Stomach (tissue), 9 donors: ENCODE measurements around the gene OR6K6. TPM values are rescaled to one million over a fixed set of nuclear protein-coding genes. Genes with fewer than 3 reads are reported as not detected.

Experiments
- DNase-seq, 2 donors: peaks; one replicate each; pipeline versions ENCODE4 v3.0.0 to v3.0.0-alpha.2; 2013 to 2019
- H3K27ac ChIP-seq, 5 donors: fragments of 200-600 bp in 4 of 5; sonication (generic) in 4 of 5; one replicate each; pipeline ENCODE4 v1.5.1; 2013 to 2019; ENCODE audit warnings: mild to moderate bottlenecking in 1 of 5, moderate library complexity in 1 of 5
- H3K27me3 ChIP-seq, 3 donors: fragments of 200-600 bp; sonication (generic); one replicate each; pipeline ENCODE4 v1.5.1; 2017 to 2019; ENCODE audit warnings: mixed run types in 1 of 3
- H3K36me3 ChIP-seq, 4 donors: fragments of 200-600 bp; sonication (generic); 1 replicate in 3 of 4; 2 replicates in 1 of 4; pipeline ENCODE4 v1.5.1; 2016 to 2019
- H3K4me1 ChIP-seq, 4 donors: fragments of 200-600 bp; sonication (generic); one replicate each; pipeline ENCODE4 v1.5.1; 2016 to 2019
- H3K4me3 ChIP-seq, 4 donors: fragments of 200-600 bp; sonication (generic) in 3 of 4; one replicate each; pipeline ENCODE4 v1.5.1; 2016 to 2019; ENCODE audit warnings: mild to moderate bottlenecking in 1 of 4
- H3K9me3 ChIP-seq, 4 donors: fragments of 200-600 bp; sonication (generic); one replicate each; pipeline ENCODE4 v1.5.1; 2016 to 2019
- CTCF ChIP-seq, 7 experiments: fragments of 450-650 bp in 4 of 7; fragments of 200-600 bp in 3 of 7; sonication (generic) in 3 of 7; IDR thresholded peaks; one replicate each; pipeline ENCODE4 v1.5.1; 2016 to 2019; ENCODE audit warnings: antibody characterized with exemption in 7 of 7, control low read depth in 2 of 7, mild to moderate bottlenecking in 1 of 7
- EP300 ChIP-seq: sonication (generic); formaldehyde crosslinking; IDR thresholded peaks from one replicate; pipeline ENCODE4 v1.6.1; 2017; ENCODE audit warnings: antibody characterized with exemption
- POLR2A ChIP-seq, 4 donors: fragments of 450-650 bp; IDR thresholded peaks; one replicate each; pipeline ENCODE4 v1.6.1; 2016; ENCODE audit warnings: antibody characterized with exemption in 4 of 4, control low read depth in 2 of 4, mild to moderate bottlenecking in 1 of 4, moderate library complexity in 1 of 4
- POLR2AphosphoS5 ChIP-seq, 3 donors: sonication (generic); formaldehyde crosslinking; IDR thresholded peaks; one replicate each; pipeline ENCODE4 v1.6.1; 2016; ENCODE audit warnings: antibody characterized with exemption in 3 of 3
- WGBS, 5 donors: extraction: QIAGEN DNeasy Blood & Tissue Kit in 3 of 5; methylation state at CpG; one replicate each; pipeline versions ENCODE4 v1.1.5 to v1.1.7; 2013 to 2018; 5-methylcytosine and 5-hydroxymethylcytosine counted together
- intact Hi-C: fragments of 100-400 bp; cut with DNase I; formaldehyde crosslinking; loops from one replicate; pipeline ENCODE4 v1.15.1; 2023; ENCODE audit warnings: low total_unique reads
- polyA plus RNA-seq, 3 donors: library from polyadenylated mRNA; stranded (reverse); fragments of 200-250 nt; gene quantifications; one replicate each; pipeline ENCODE4 v1.2.3, GENCODE V29; 2013
- total RNA-seq, 5 donors: library from RNA; depleted of rRNA; stranded (reverse); fragments of >200 nt; gene quantifications; one replicate each; pipeline versions ENCODE4 v1.1.0 to v1.2.3, GENCODE V29; 2014 to 2016
- donor health status: healthy with polysubstance abuse.
- donor health status: Bipolar disorder and iron deficiency.
- donor health status: healthy.

The OR6K6 gene
- total and polyA plus RNA-seq, 8 donors, result not detected

GRCh38 chr1:158716335-158716734, 38.2 kb upstream of the OR6K6 start:
- no peaks in the 10 kb centered on the region for H3K27me3 ChIP-seq
- 70 to 87% (median 76%) methylated on average over 1 of the region's 1 CpG for WGBS, 5 donors
- H3K36me3 ChIP-seq, result no peaks in the 10 kb centered on the region
- no peak overlapping the region for H3K4me3 ChIP-seq
- TF ChIP-seq EP300, result no peak
- H3K27ac ChIP-seq, result no peak overlapping the region
- DNase-seq, result no peak
- intact Hi-C loops, result no loop called here
- H3K4me1 ChIP-seq, result no peaks in the 10 kb centered on the region
- no peaks in the 10 kb centered on the region for H3K9me3 ChIP-seq

- Histone ChIP-seq H3K4me1 (no peaks in the 10 kb centered on the region), H3K27ac (no peak overlapping the region), H3K27me3 (no peaks in the 10 kb centered on the region), H3K9me3 (no peaks in the 10 kb centered on the region), H3K4me3 (no peak overlapping the region), H3K36me3 (no peaks in the 10 kb centered on the region)
- no peak for DNase-seq
- intact Hi-C loops, result no loop called here
- TF ChIP-seq POLR2A (IDR thresholded peaks at IDR 0.05) (no peak), POLR2AphosphoS5 (IDR thresholded peaks at IDR 0.05) (no peak), CTCF (IDR thresholded peaks at IDR 0.05) (no peak), EP300 (no peak)
- WGBS, 5 donors, result 76 to 97% (median 84%) methylated on average over 6 of the region's 6 CpGs
Measured at GRCh38 chr1:158717344-158717743, 37.2 kb upstream of the OR6K6 start.

GRCh38 chr1:158719664-158720063, 34.9 kb upstream of the OR6K6 start:
- Histone ChIP-seq H3K27ac (no peak overlapping the region), H3K36me3 (no peaks in the 10 kb centered on the region), H3K4me3 (no peak overlapping the region), H3K27me3 (no peaks in the 10 kb centered on the region), H3K9me3 (no peaks in the 10 kb centered on the region), H3K4me1 (no peaks in the 10 kb centered on the region)
- DNase-seq, result no peak
- intact Hi-C loops, result no loop called here
- TF ChIP-seq CTCF (IDR thresholded peaks at IDR 0.05) (no peak), POLR2A (IDR thresholded peaks at IDR 0.05) (no peak), EP300 (no peak), POLR2AphosphoS5 (IDR thresholded peaks at IDR 0.05) (no peak)
- 57 to 66% (median 63%) methylated on average over 3 of the region's 3 CpGs for WGBS, 5 donors

GRCh38 chr1:158720620-158721019, 33.9 kb upstream of the OR6K6 start, which contains the start of gene OR6K3:
Gene OR6K3, minus strand, starts transcription at chr1:158720720. Its CDS starts 2,605 bp downstream, at chr1:158718115.
- no peak for DNase-seq
- Histone ChIP-seq H3K4me1 (no peaks in the 10 kb centered on the region), H3K9me3 (no peaks in the 10 kb centered on the region), H3K27me3 (no peaks in the 10 kb centered on the region), H3K27ac (no peak within 1 kb of the TSS), H3K36me3 (no peaks in the 10 kb centered on the region), H3K4me3 (no peak within 1 kb of the TSS)
- TF ChIP-seq POLR2A (IDR thresholded peaks at IDR 0.05), result no peak
- TF ChIP-seq CTCF (IDR thresholded peaks at IDR 0.05), result no peak
- TF ChIP-seq POLR2AphosphoS5 (IDR thresholded peaks at IDR 0.05), result no peak
- no peak for TF ChIP-seq EP300
- intact Hi-C loops, result no loop called here
- 70 to 83% (median 74%) methylated on average over 2 of the region's 2 CpGs for WGBS, 5 donors

- intact Hi-C loops, result no loop called here
- H3K4me3 ChIP-seq, result no peak overlapping the region
- H3K9me3 ChIP-seq, result no peaks in the 10 kb centered on the region
- H3K4me1 ChIP-seq, result no peaks in the 10 kb centered on the region
- H3K36me3 ChIP-seq, result no peaks in the 10 kb centered on the region
- no peak for DNase-seq
- no peak overlapping the region for H3K27ac ChIP-seq
- TF ChIP-seq POLR2AphosphoS5 (IDR thresholded peaks at IDR 0.05) (no peak), CTCF (IDR thresholded peaks at IDR 0.05) (no peak), EP300 (no peak), POLR2A (IDR thresholded peaks at IDR 0.05) (no peak)
- H3K27me3 ChIP-seq, result no peaks in the 10 kb centered on the region
- 89 to 92% (median 90%) methylated on average over 5 of the region's 5 CpGs for WGBS, 5 donors
Measured at GRCh38 chr1:158724442-158724841, 30.1 kb upstream of the OR6K6 start.
